IMR-90 (cell line): ENCODE results near the gene GAS2L3. TPM values are rescaled to one million over a fixed set of nuclear protein-coding genes. Genes with fewer than 3 reads are reported as not detected.

Experiments
- ATAC-seq: fragments of 200-7000 bp; cut with Tn5 transposase; 2 replicates; pipeline ENCODE4 v1.9.1; 2020; ENCODE audit warnings: low read depth, mild to moderate bottlenecking, moderate library complexity
- BruUV-seq: library from RNA; stranded (reverse); fragments of 400-500 nt; replicated peaks from 2 replicates; lab custom pipeline; 2021; lab: Mats Ljungman, UMichigan
- CTCF ChIA-PET: fragments of 300-600 bp; formaldehyde crosslinking; extraction: SDS; loops from one replicate; lab custom pipeline; 2021; ENCODE audit warnings: antibody characterized with exemption; lab: Yijun Ruan, JAX
- POLR2A ChIA-PET: fragments of 300-600 bp; sonication (Branson Sonifier 250); formaldehyde crosslinking; loops from one replicate; lab custom pipeline; 2022; ENCODE audit warnings: antibody characterized with exemption; ENCODE audit not compliant: unreplicated experiment; lab: Charles Lee
- DNase-seq: peaks from one replicate; pipeline ENCODE4 v3.0.0; 2013
- H2AFZ ChIP-seq: replicated peaks from 2 replicates; pipeline ENCODE3; 2013; ENCODE audit warnings: low read length, mild to moderate bottlenecking; ENCODE audit not compliant: poor library complexity
- H2AK5ac ChIP-seq: 2 replicates; pipeline ENCODE4 v1.6.1; 2013; ENCODE audit warnings: low read depth, low read length, inconsistent platforms
- H2AK9ac ChIP-seq: replicated peaks from 2 replicates; pipeline ENCODE3; 2013; ENCODE audit warnings: mild to moderate bottlenecking, low read depth, low read length, moderate library complexity; ENCODE audit not compliant: poor library complexity
- H2BK120ac ChIP-seq: 2 replicates; pipeline ENCODE4 v1.6.1; 2013; ENCODE audit warnings: low read depth, low read length, inconsistent platforms
- H2BK15ac ChIP-seq: 3 replicates; pipeline ENCODE4 v1.6.1; 2013; ENCODE audit warnings: low read depth, low read length, inconsistent platforms
- H2BK20ac ChIP-seq: 2 replicates; pipeline ENCODE4 v1.6.1; 2013; ENCODE audit warnings: low read depth, mild to moderate bottlenecking, inconsistent platforms, low read length, moderate library complexity
- H2BK5ac ChIP-seq: 2 replicates; pipeline ENCODE4 v1.6.1; 2013; ENCODE audit warnings: mild to moderate bottlenecking, low read depth, low read length, inconsistent platforms; ENCODE audit not compliant: poor library complexity, severe bottlenecking
- H3K14ac ChIP-seq: replicated peaks from 2 replicates; pipeline ENCODE4 v1.6.1; 2013; ENCODE audit warnings: low read depth, low read length, inconsistent platforms
- H3K18ac ChIP-seq: 2 replicates; pipeline ENCODE4 v1.6.1; 2013; ENCODE audit warnings: low read depth, low read length, control low read depth
- H3K23ac ChIP-seq: 2 replicates; pipeline ENCODE4 v1.6.1; 2013; ENCODE audit warnings: low read depth, low read length, inconsistent platforms
- H3K27ac ChIP-seq: 2 replicates; pipeline ENCODE4 v1.5.1; 2013; ENCODE audit warnings: mild to moderate bottlenecking, control low read depth, low read length; ENCODE audit not compliant: insufficient read depth
- H3K27me3 ChIP-seq: 2 replicates; pipeline ENCODE4 v1.6.1; 2013; ENCODE audit warnings: low read length; ENCODE audit not compliant: control insufficient read depth, insufficient read depth
- H3K36me3 ChIP-seq: 2 replicates; pipeline ENCODE4 v1.6.1; 2013; ENCODE audit warnings: low read length, mixed read lengths; ENCODE audit not compliant: control insufficient read depth, insufficient read depth
- H3K4ac ChIP-seq: 2 replicates; pipeline ENCODE4 v1.6.1; 2013; ENCODE audit warnings: low read depth, low read length, inconsistent platforms
- H3K4me1 ChIP-seq: 2 replicates; pipeline ENCODE4 v1.6.1; 2013; ENCODE audit warnings: low read length, mixed read lengths; ENCODE audit not compliant: control insufficient read depth, insufficient read depth
- H3K4me2 ChIP-seq: 2 replicates; pipeline ENCODE4 v1.6.1; 2013; ENCODE audit warnings: low read depth, mild to moderate bottlenecking, control low read depth, low read length, moderate library complexity
- H3K4me3 ChIP-seq: 2 replicates; pipeline ENCODE4 v1.5.1; 2013; ENCODE audit warnings: low read depth, mild to moderate bottlenecking, control low read depth, low read length, moderate library complexity; ENCODE audit not compliant: insufficient read depth
- H3K56ac ChIP-seq: 2 replicates; pipeline ENCODE4 v1.6.1; 2013; ENCODE audit warnings: low read length, inconsistent platforms; ENCODE audit not compliant: insufficient read depth; ENCODE audit errors: extremely low read depth
- H3K79me1 ChIP-seq, 2 experiments: 2 replicates each; pipeline ENCODE4 v1.6.1; 2013; ENCODE audit warnings: low read length in 2 of 2, inconsistent platforms in 1 of 2, low read depth in 1 of 2
- H3K9ac ChIP-seq: 2 replicates; pipeline ENCODE4 v1.6.1; 2013; ENCODE audit warnings: low read depth, low read length, control low read depth
- H3K9me1 ChIP-seq: 2 replicates; pipeline ENCODE4 v1.6.1; 2013; ENCODE audit warnings: low read length, inconsistent platforms; ENCODE audit not compliant: insufficient read depth
- H3K9me3 ChIP-seq: 2 replicates; pipeline ENCODE4 v1.6.1; 2013; ENCODE audit warnings: low read length; ENCODE audit not compliant: control insufficient read depth, insufficient read depth
- H4K20me1 ChIP-seq: 2 replicates; pipeline ENCODE4 v1.6.1; 2013; ENCODE audit warnings: low read length, inconsistent platforms; ENCODE audit not compliant: insufficient read depth
- H4K5ac ChIP-seq: 2 replicates; pipeline ENCODE4 v1.6.1; 2013; ENCODE audit warnings: mild to moderate bottlenecking, low read depth, low read length, control low read depth
- H4K8ac ChIP-seq, 2 experiments: 2 replicates each; pipeline ENCODE4 v1.6.1; 2013; ENCODE audit warnings: low read depth in 2 of 2, low read length in 2 of 2, control low read depth in 1 of 2, inconsistent platforms in 1 of 2
- H4K91ac ChIP-seq: 2 replicates; pipeline ENCODE4 v1.6.1; 2013; ENCODE audit warnings: low read depth, low read length, inconsistent platforms; ENCODE audit not compliant: insufficient read depth
- BHLHE40 ChIP-seq: fragments of 150-350 bp; IDR thresholded peaks from 2 replicates; pipeline ENCODE4 v1.6.1; 2016; ENCODE audit warnings: mild to moderate bottlenecking, low read depth, low read length
- CHD1 ChIP-seq: IDR thresholded peaks from 2 replicates; pipeline ENCODE4 v1.6.1; 2012; ENCODE audit warnings: low read depth, low read length, improper control_type of control experiment
- MAZ ChIP-seq: IDR thresholded peaks from 2 replicates; pipeline ENCODE4 v1.6.1; 2012; ENCODE audit warnings: low read depth, mild to moderate bottlenecking, low read length, improper control_type of control experiment, moderate library complexity, borderline replicate concordance
- MXI1 ChIP-seq: IDR thresholded peaks from 2 replicates; pipeline ENCODE4 v1.6.1; 2012; ENCODE audit warnings: low read depth, mild to moderate bottlenecking, low read length, moderate library complexity, borderline replicate concordance
- POLR2A ChIP-seq: IDR thresholded peaks from 2 replicates; pipeline ENCODE4 v1.6.1; 2012; ENCODE audit warnings: mild to moderate bottlenecking, low read depth, low read length
- RCOR1 ChIP-seq: IDR thresholded peaks from 2 replicates; pipeline ENCODE4 v1.6.1; 2012; ENCODE audit warnings: mild to moderate bottlenecking, low read length, improper control_type of control experiment; ENCODE audit not compliant: insufficient replicate concordance
- RFX5 ChIP-seq: IDR thresholded peaks from 2 replicates; pipeline ENCODE4 v1.8.0; 2012; ENCODE audit warnings: low read depth, mild to moderate bottlenecking, low read length, moderate library complexity
- WGBS, 2 experiments: methylation state at CpG; one replicate each; pipeline versions ENCODE4 v1.1.5 to v1.1.7; 2013; ENCODE audit warnings: missing lambda C conversion rate in 2 of 2; ENCODE audit not compliant: insufficient read length in 1 of 2; ENCODE audit errors: extremely low coverage in 2 of 2; 5-methylcytosine and 5-hydroxymethylcytosine counted together
- dilution Hi-C: fragments of 300-500 bp; cut with HindIII; formaldehyde crosslinking; loops from one replicate; pipeline ENCODE4 v1.14.3; 2018; ENCODE audit warnings: low sequenced_read_pairs; ENCODE audit not compliant: unreplicated experiment
- in situ Hi-C: fragments of 300-500 bp; cut with MboI; formaldehyde crosslinking; loops from 3 replicates; pipeline ENCODE4 v1.14.3; 2019; ENCODE audit warnings: low sequenced_read_pairs, inconsistent platforms, mixed read lengths
- intact Hi-C: fragments of 100-400 bp; cut with micrococcal nuclease; formaldehyde crosslinking; loops from 2 replicates; pipeline ENCODE4 v1.10.0; 2022
- polyA plus RNA-seq, 3 experiments: library from polyadenylated mRNA; depleted of rRNA; stranded (reverse); fragments of >200 nt; gene quantifications; 2 replicates each; pipeline ENCODE4 v1.2.3, GENCODE V29; 2012; ENCODE audit warnings: low replicate concordance in 1 of 3
- total RNA-seq: library from RNA; depleted of rRNA; stranded (reverse); fragments of >200 nt; gene quantifications from 2 replicates; pipeline ENCODE4 v1.2.3, GENCODE V29; 2012
- TF ChIP-seq, protein P1 (sequence below): conservative IDR thresholded peaks from 2 replicates; pipeline ENCODE4 v1.5.1; 2012; ENCODE audit warnings: mild to moderate bottlenecking, low read depth, low read length, improper control_type of control experiment
- TF ChIP-seq, protein P2 (sequence below): fragments of 150-350 bp; IDR thresholded peaks from 2 replicates; pipeline ENCODE4 v1.6.1; 2016; ENCODE audit warnings: low read depth, mild to moderate bottlenecking, low read length, moderate library complexity, borderline replicate concordance

The GAS2L3 gene
- total and polyA plus RNA-seq, 2 of the 4 experiments (the other 2 are of a cell fraction), result 5.2 to 15.6 TPM

DNA sequence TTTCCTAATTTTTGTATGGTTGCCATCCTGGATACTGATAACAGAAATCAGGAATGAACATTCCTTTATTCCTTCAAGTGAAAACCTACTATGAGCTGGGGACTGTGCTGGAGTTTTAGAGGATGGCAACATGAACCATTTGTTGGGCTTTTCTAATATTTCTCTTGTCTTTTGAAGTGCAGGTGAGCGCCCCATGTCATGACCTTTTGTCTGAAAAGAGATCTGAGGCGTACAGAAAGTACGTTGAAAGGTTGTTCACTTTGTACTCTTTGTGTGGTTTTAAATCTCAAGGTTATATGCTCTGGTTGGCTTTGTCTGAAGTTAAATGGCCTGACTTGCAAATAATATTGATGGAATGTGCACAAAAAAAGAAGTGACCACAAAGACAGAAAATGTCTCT lies 79.0 kb downstream of the GAS2L3 start:
- WGBS, 2 experiments, result 100% methylated on average over 1 of the region's 3 CpGs; no CpG with 5 or more reads in 1 of the 2 experiments
- DNase-seq, result no peak
- no peak overlapping the region for H2AK5ac ChIP-seq
- no peaks in the 10 kb centered on the region; the same call in 1 of the 2 replicates for H3K9me3 ChIP-seq
- H3K79me1 ChIP-seq, result no peaks in the 10 kb centered on the region
- no peak overlapping the region for H3K4ac ChIP-seq
- no peak overlapping the region for H2BK5ac ChIP-seq
- H3K36me3 ChIP-seq, result no peaks in the 10 kb centered on the region
- dilution Hi-C loops (no loop called here), intact Hi-C loops (no loop called here), in situ Hi-C loops (no loop called here)
- no peak for ATAC-seq
- no peak overlapping the region for H3K14ac ChIP-seq
- no peak overlapping the region for H3K18ac ChIP-seq
- no peak overlapping the region for H3K23ac ChIP-seq
- no peak overlapping the region for H3K9ac ChIP-seq
- no peak overlapping the region for H2BK15ac ChIP-seq
- CTCF ChIA-PET, result no interaction called here
- H4K5ac ChIP-seq, result no peak overlapping the region
- POLR2A ChIA-PET, result no interaction called here
- H3K56ac ChIP-seq, result no peak overlapping the region
- no peaks in the 10 kb centered on the region for H3K4me1 ChIP-seq
- no peak overlapping the region for H3K27ac ChIP-seq
- no peak overlapping the region for H2BK20ac ChIP-seq
- H2BK120ac ChIP-seq, result no peak overlapping the region
- H4K20me1 ChIP-seq, result no peaks in the 10 kb centered on the region
- no peak for TF ChIP-seq BHLHE40
- TF ChIP-seq RCOR1, result no peak
- no peak for TF ChIP-seq CHD1
- no peak for TF ChIP-seq MAZ
- TF ChIP-seq, protein P1, sequence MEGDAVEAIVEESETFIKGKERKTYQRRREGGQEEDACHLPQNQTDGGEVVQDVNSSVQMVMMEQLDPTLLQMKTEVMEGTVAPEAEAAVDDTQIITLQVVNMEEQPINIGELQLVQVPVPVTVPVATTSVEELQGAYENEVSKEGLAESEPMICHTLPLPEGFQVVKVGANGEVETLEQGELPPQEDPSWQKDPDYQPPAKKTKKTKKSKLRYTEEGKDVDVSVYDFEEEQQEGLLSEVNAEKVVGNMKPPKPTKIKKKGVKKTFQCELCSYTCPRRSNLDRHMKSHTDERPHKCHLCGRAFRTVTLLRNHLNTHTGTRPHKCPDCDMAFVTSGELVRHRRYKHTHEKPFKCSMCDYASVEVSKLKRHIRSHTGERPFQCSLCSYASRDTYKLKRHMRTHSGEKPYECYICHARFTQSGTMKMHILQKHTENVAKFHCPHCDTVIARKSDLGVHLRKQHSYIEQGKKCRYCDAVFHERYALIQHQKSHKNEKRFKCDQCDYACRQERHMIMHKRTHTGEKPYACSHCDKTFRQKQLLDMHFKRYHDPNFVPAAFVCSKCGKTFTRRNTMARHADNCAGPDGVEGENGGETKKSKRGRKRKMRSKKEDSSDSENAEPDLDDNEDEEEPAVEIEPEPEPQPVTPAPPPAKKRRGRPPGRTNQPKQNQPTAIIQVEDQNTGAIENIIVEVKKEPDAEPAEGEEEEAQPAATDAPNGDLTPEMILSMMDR, result no peak
- no peak for TF ChIP-seq RFX5
- TF ChIP-seq, protein P2, sequence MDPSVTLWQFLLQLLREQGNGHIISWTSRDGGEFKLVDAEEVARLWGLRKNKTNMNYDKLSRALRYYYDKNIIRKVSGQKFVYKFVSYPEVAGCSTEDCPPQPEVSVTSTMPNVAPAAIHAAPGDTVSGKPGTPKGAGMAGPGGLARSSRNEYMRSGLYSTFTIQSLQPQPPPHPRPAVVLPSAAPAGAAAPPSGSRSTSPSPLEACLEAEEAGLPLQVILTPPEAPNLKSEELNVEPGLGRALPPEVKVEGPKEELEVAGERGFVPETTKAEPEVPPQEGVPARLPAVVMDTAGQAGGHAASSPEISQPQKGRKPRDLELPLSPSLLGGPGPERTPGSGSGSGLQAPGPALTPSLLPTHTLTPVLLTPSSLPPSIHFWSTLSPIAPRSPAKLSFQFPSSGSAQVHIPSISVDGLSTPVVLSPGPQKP, result no peak
- TF ChIP-seq MXI1, result no peak
- no peak for TF ChIP-seq POLR2A
- no peak overlapping the region for H2AK9ac ChIP-seq
- no peak overlapping the region for H3K4me3 ChIP-seq
- no peaks in the 10 kb centered on the region for H3K27me3 ChIP-seq
- no peak overlapping the region for H3K4me2 ChIP-seq
- H3K9me1 ChIP-seq, result no peaks in the 10 kb centered on the region
- BruUV-seq, result no TSS peak
- H2AFZ ChIP-seq, result no peak overlapping the region
- H4K91ac ChIP-seq, result no peak overlapping the region
- no peak overlapping the region for H4K8ac ChIP-seq
